Tibial nerve (tissue), 3 donors: ENCODE results near the gene HEBP1.

ENCODE experiments used
- POLR2A ChIP-seq, 2 donors: fragments of 450-650 bp; IDR thresholded peaks; one replicate each; pipeline ENCODE4 v1.6.1; 2017; ENCODE audit warnings: antibody characterized with exemption in 2 of 2, mild to moderate bottlenecking in 2 of 2, moderate library complexity in 2 of 2
- TF ChIP-seq, protein P1 (sequence below), 5 experiments: fragments of 200-600 bp in 3 of 5; fragments of 450-650 bp in 2 of 5; sonication (generic) in 3 of 5; IDR thresholded peaks; one replicate each; pipeline ENCODE4 v1.5.1; 2016 to 2019; ENCODE audit warnings: antibody characterized with exemption in 5 of 5, mild to moderate bottlenecking in 3 of 5, moderate library complexity in 2 of 5

DNA sequence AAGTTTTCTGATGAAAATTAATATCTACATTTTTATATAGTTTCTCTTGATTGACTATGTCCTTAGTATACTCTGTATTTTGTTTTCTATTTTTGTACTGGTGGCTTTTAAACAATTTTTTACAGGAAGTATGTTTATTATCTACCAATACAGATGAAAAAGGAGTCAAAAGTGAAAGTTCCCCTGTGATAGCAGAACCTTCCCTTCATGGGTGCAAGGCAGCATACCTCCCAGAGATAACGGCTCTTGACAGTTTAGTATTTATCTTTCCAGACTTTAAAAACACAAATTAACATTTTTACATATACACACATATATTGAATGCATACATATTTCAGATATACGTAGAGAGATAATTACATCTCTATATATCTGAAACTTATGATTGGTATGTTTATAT is 27.0 kb upstream of the HEBP1 start:
- no peak for TF ChIP-seq POLR2A (IDR thresholded peaks at IDR 0.05)
- TF ChIP-seq, protein P1, sequence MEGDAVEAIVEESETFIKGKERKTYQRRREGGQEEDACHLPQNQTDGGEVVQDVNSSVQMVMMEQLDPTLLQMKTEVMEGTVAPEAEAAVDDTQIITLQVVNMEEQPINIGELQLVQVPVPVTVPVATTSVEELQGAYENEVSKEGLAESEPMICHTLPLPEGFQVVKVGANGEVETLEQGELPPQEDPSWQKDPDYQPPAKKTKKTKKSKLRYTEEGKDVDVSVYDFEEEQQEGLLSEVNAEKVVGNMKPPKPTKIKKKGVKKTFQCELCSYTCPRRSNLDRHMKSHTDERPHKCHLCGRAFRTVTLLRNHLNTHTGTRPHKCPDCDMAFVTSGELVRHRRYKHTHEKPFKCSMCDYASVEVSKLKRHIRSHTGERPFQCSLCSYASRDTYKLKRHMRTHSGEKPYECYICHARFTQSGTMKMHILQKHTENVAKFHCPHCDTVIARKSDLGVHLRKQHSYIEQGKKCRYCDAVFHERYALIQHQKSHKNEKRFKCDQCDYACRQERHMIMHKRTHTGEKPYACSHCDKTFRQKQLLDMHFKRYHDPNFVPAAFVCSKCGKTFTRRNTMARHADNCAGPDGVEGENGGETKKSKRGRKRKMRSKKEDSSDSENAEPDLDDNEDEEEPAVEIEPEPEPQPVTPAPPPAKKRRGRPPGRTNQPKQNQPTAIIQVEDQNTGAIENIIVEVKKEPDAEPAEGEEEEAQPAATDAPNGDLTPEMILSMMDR (IDR thresholded peaks at IDR 0.05): no peak
